Heart right ventricle (tissue), 16 donors: ENCODE measurements around the gene BRAT1. TPM values are rescaled to one million over a fixed set of nuclear protein-coding genes. Genes with fewer than 3 reads are reported as not detected.

ENCODE experiments used
- ATAC-seq, 8 donors: fragments of 200-7000 bp; cut with Tn5 transposase; one replicate each; pipeline ENCODE4 v1.9.1; 2020; ENCODE audit warnings: mild to moderate bottlenecking in 8 of 8, moderate library complexity in 8 of 8, moderate number of reproducible peaks in 1 of 8
- DNase-seq, 2 donors: peaks; one replicate each; pipeline ENCODE4 v3.0.0-alpha.2; 2020
- H3K27ac ChIP-seq, 10 donors: fragments of 200-600 bp; sonication (generic) in 2 of 10; one replicate each; pipeline versions ENCODE4 v1.5.0 to v1.8.0; 2020 to 2022; ENCODE audit warnings: mild to moderate bottlenecking in 3 of 10
- H3K27me3 ChIP-seq, 7 donors: fragments of 200-600 bp; one replicate each; pipeline ENCODE4 v1.8.0; 2021 to 2022; ENCODE audit warnings: mild to moderate bottlenecking in 2 of 7
- H3K36me3 ChIP-seq, 9 donors: fragments of 200-600 bp; sonication (generic) in 1 of 9; one replicate each; pipeline versions ENCODE4 v1.5.0 to v1.8.0; 2020 to 2022; ENCODE audit warnings: mild to moderate bottlenecking in 2 of 9
- H3K4me1 ChIP-seq, 9 donors: fragments of 200-600 bp; sonication (generic) in 1 of 9; one replicate each; pipeline versions ENCODE4 v1.5.0 to v1.8.0; 2020 to 2022; ENCODE audit warnings: mild to moderate bottlenecking in 4 of 9
- H3K4me3 ChIP-seq, 10 donors: fragments of 200-600 bp; sonication (generic) in 2 of 10; one replicate each; pipeline versions ENCODE4 v1.5.0 to v1.8.0; 2020 to 2022; ENCODE audit warnings: mild to moderate bottlenecking in 7 of 10, moderate library complexity in 2 of 10
- H3K9me3 ChIP-seq, 11 donors: fragments of 200-600 bp in 10 of 11; sonication (generic) in 2 of 11; one replicate each; pipeline versions ENCODE4 v1.5.0 to v1.8.0; 2013 to 2022; ENCODE audit warnings: mild to moderate bottlenecking in 2 of 11, control low read depth in 1 of 11, moderate library complexity in 1 of 11
- WGBS, 2 donors: extraction: QIAGEN DNeasy Blood & Tissue Kit; methylation state at CpG; one replicate each; pipeline ENCODE4 v1.1.7; 2013; ENCODE audit warnings: inconsistent platforms in 1 of 2; 5-methylcytosine and 5-hydroxymethylcytosine counted together
- intact Hi-C, 10 donors: fragments of 100-400 bp; cut with DNase I; formaldehyde crosslinking; loops; one replicate each; pipeline versions ENCODE4 v1.11.1 to v1.14.2; 2022
- polyA plus RNA-seq, 2 donors: library from polyadenylated mRNA; stranded (reverse); fragments of 200-250 nt; gene quantifications; one replicate each; pipeline ENCODE4 v1.2.3, GENCODE V29; 2013
- total RNA-seq, 10 donors: library from RNA; stranded (reverse); fragmentation: NEBNext Ultra II Directional in 3 of 10; extraction: Animal tissue kit (Norgen Biotek cat#: 25700) in 3 of 10; gene quantifications; one replicate each; pipeline versions ENCODE4 v1.2.1 to v1.2.4, GENCODE V29; 2021 to 2023
- TF ChIP-seq, protein P1 (sequence below), 9 donors: fragments of 200-600 bp; sonication (generic) in 2 of 9; IDR thresholded peaks; one replicate each; pipeline versions ENCODE4 v1.5.0 to v1.8.0; 2021 to 2022; ENCODE audit warnings: antibody characterized with exemption in 9 of 9, mild to moderate bottlenecking in 5 of 9, moderate library complexity in 1 of 9
- donor health status: Arrhythmogenic right ventricular cardiomyopathy.
- donor health status: ischemic (EF 13 %, LVEDD 7.1; RV severe dilation, severe dysfunction).
- donor health status: healthy with polysubstance abuse.
- donor health status: DM: no; HTN: yes; CAD: no.
- donor health status: DM: no; HTN: no; CAD: no.
- donor health status: ischemic (EF 25% LVEDD 6.9; RV normal size, moderate dysfunction).
- donor health status: ischemic (EF 25% LVEDD 5.7; RV mildly dilated, moderate dysfunction).
- donor health status: healthy.
- donor health status: DM: yes; HTN: yes; CAD: no.
- donor health status: Ischemic cardiomyopathy.
- donor health status: ischemic (EF 35%, LVEDD 5.7; RV mildly dilated, moderate dysfunction).
- donor health status: nonischemic (EF 11% LVEDD 7.7; RV severe dilation, severe dysfunction).
- donor health status: DM: yes; HTN: yes; CAD: no.
- donor health status: PGD.
- donor health status: ischemic (EF 29% LVEDD 5.4; RV normal size, mild dysfunction).
- donor health status: nonischemic (EF 23%, LVEDD 6.1; RV moderate dilation, normal function).

Gene BRAT1
- total and polyA plus RNA-seq, 12 donors = 10.6 to 22.8 (median 13.9) TPM

DNA sequence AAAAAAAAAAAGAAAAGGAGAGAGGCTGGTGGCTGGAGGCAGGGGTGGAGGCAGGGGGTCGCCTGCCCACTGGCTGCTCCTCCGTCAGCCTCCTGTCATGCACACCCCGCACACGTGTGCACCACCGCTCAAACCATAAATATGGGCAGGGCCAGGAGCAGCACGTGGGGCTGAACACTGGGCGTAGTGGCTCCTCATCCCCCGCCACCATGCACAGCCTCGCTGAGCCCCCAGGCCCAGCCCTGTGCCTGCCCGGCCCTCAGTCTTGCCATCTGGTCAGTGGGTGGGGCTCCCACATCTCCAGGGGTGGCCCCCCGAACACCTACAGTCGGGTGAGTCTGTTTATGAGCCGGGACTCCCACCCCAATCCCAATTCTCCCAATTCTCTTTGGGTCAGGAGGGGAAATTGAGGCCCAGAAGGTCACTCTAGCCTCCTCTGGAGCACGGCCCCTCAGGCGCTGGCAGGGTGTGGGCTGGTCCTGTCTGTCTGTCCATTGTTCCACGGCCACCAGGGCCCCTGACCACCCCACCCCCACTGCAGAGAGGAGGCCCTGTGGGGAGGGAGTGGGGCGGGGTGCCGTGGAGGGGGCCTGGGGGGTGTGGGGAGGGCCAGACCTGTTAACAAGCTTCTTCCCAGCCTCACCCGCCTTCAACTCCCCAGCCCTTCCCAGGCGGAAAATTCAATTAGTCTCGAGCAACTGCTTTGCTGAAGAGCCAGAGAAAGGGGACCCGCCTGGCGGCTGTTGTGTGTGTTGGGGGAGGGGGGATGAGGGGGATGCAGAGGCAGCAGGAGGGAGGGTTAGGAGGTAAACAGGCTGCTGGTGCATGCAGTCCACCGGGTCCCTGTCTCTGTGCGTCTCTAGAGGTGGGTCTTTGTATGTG is 59.7 kb downstream of the BRAT1 start:
- intact Hi-C loops = no loop called here
- Histone ChIP-seq H3K4me1 (peaks cover 13 to 40% (median 21%) of the 10 kb centered on the region in 9 donors), H3K27ac (no peak overlapping the region), H3K9me3 (no peaks in the 10 kb centered on the region), H3K36me3 (no peaks in the 10 kb centered on the region), H3K27me3 (peaks cover 0 to 22% (median 6%) of the 10 kb centered on the region in 7 donors), H3K4me3 (no peak overlapping the region)
- ATAC-seq (no peak), DNase-seq (no peak)
- 77 to 82% methylated on average over 25 of the region's 25 CpGs for WGBS, 2 donors
- TF ChIP-seq, protein P1, sequence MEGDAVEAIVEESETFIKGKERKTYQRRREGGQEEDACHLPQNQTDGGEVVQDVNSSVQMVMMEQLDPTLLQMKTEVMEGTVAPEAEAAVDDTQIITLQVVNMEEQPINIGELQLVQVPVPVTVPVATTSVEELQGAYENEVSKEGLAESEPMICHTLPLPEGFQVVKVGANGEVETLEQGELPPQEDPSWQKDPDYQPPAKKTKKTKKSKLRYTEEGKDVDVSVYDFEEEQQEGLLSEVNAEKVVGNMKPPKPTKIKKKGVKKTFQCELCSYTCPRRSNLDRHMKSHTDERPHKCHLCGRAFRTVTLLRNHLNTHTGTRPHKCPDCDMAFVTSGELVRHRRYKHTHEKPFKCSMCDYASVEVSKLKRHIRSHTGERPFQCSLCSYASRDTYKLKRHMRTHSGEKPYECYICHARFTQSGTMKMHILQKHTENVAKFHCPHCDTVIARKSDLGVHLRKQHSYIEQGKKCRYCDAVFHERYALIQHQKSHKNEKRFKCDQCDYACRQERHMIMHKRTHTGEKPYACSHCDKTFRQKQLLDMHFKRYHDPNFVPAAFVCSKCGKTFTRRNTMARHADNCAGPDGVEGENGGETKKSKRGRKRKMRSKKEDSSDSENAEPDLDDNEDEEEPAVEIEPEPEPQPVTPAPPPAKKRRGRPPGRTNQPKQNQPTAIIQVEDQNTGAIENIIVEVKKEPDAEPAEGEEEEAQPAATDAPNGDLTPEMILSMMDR (IDR thresholded peaks at IDR 0.05) = no peak

GRCh38 chr7:2494191-2495130 is 60.9 kb downstream of the BRAT1 start:
- H3K27ac ChIP-seq = peak overlapping the region in 1 of 10 donors; percentile 24
- H3K4me1 ChIP-seq = peaks cover 16 to 52% (median 32%) of the 10 kb centered on the region in 9 donors
- H3K4me3 ChIP-seq = no peak overlapping the region
- peak; percentile 20 to 52 (median 42) for ATAC-seq
- WGBS, 2 donors = 56 to 61% methylated on average over 31 to 32 of the region's 32 CpGs
- TF ChIP-seq, protein P1 (IDR thresholded peaks at IDR 0.05) = no peak
- no peak for DNase-seq
- H3K36me3 ChIP-seq = no peaks in the 10 kb centered on the region
- H3K9me3 ChIP-seq = no peaks in the 10 kb centered on the region
- peaks cover 0 to 22% (median 6%) of the 10 kb centered on the region in 7 donors for H3K27me3 ChIP-seq
- intact Hi-C loops = no loop called here

DNA sequence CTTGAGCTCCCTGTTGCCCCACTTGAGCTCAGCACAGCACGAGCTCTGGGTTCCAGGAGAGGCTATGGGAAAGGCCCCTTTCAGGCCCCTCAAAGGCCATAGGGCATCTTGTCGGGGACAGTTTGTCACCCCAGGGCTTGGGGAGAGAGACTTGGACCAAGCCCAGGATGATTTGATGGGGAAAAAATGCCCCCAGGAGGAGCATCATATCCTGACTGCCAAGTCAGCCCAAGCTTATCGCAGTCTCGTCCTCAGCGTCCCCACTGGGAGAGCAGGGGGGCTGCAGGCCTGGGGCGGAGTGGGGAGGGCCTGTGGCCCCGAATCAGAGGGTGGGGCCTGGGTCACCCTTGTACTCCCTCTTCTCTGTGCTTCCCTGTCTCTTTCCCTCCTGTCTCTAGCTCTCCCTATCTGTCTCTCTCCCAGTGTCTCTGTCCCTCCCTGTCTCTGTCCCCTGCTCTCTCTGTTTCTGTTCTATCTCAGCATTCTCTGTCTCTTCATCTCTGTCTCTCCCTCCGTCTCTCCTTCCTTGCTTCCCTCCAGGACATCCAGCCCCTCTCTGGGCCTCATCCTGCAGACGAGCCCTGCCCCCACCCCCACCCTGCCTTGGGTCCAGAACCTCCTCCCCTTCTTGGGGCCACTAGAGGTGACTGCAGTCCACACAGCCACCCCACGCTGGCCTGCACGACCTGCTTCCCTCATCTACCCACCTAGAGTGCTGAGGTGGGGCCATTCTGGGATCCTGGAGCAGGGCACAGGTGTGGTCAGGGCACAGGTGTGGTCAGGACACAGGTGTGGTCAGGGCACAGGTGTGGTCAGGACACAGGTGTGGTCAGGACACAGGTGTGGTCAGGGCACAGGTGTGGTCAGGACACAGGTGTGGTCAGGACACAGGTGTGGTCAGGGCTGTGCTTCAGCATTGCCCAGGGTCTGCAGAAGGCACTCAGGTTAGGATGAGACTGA is 61.8 kb downstream of the BRAT1 start:
- H3K27me3 ChIP-seq = peaks cover 0 to 20% (median 6%) of the 10 kb centered on the region in 7 donors
- H3K27ac ChIP-seq = peak overlapping the region in 5 of 10 donors; percentile 15 to 48 (median 19)
- 33 to 42% methylated on average over 10 of the region's 11 CpGs for WGBS, 2 donors
- peaks cover 19 to 60% (median 42%) of the 10 kb centered on the region in 9 donors for H3K4me1 ChIP-seq
- ATAC-seq = peak in 4 of 8 donors; percentile 8 to 54 (median 22)
- DNase-seq = no peak
- intact Hi-C loops = no loop called here
- H3K9me3 ChIP-seq = no peaks in the 10 kb centered on the region
- no peaks in the 10 kb centered on the region for H3K36me3 ChIP-seq
- no peak overlapping the region for H3K4me3 ChIP-seq
- TF ChIP-seq, protein P1 (IDR thresholded peaks at IDR 0.05) = no peak
